SU-DHL-6 (cell line): ENCODE data around the gene PET100.

Source experiments
- H2AFZ ChIP-seq: fragments of 200-600 bp; sonication (generic); 2 replicates; pipeline ENCODE4 v1.6.1; 2014; ENCODE audit warnings: low read depth, mild to moderate bottlenecking, moderate library complexity, mixed read lengths, antibody characterized with exemption, low read length; ENCODE audit not compliant: severe bottlenecking
- H3F3A ChIP-seq: fragments of 200-600 bp; shearing (Covaris generic); 2 replicates; pipeline ENCODE4 v1.6.0; 2016; ENCODE audit warnings: antibody characterized with exemption, mild to moderate bottlenecking; ENCODE audit not compliant: insufficient read depth
- H3K27ac ChIP-seq: fragments of 200-600 bp; sonication (generic); 2 replicates; pipeline ENCODE4 v1.5.1; 2016; ENCODE audit warnings: low read depth, mild to moderate bottlenecking, low read length, moderate library complexity, mixed read lengths
- H3K27me3 ChIP-seq: fragments of 200-600 bp; sonication (generic), shearing (Covaris generic); 2 replicates; pipeline ENCODE4 v1.6.0; 2014; ENCODE audit warnings: mild to moderate bottlenecking, low read length
- H3K36me3 ChIP-seq: fragments of 200-600 bp; sonication (generic); 2 replicates; pipeline ENCODE4 v1.6.1; 2014; ENCODE audit warnings: mild to moderate bottlenecking, low read length, mixed read lengths
- H3K4me2 ChIP-seq: fragments of 300-600, 200-600 bp; shearing (Covaris generic), sonication (generic); 2 replicates; pipeline ENCODE4 v1.6.0; 2014; ENCODE audit warnings: low read length, low read depth, mild to moderate bottlenecking; ENCODE audit not compliant: poor library complexity, severe bottlenecking
- H3K4me3 ChIP-seq: fragments of 200-600 bp; sonication (generic); 2 replicates; pipeline ENCODE4 v1.5.1; 2014; ENCODE audit warnings: antibody characterized with exemption, low read length, mild to moderate bottlenecking, mixed read lengths; ENCODE audit not compliant: insufficient read depth, poor library complexity, severe bottlenecking
- H3K79me2 ChIP-seq: fragments of 200-600 bp; sonication (generic); 2 replicates; pipeline ENCODE4 v1.6.1; 2014; ENCODE audit warnings: mild to moderate bottlenecking, low read length, moderate library complexity; ENCODE audit not compliant: insufficient read depth
- H3K9ac ChIP-seq: fragments of 200-600 bp; sonication (generic); 2 replicates; pipeline ENCODE4 v1.7.0; 2014; ENCODE audit warnings: mild to moderate bottlenecking, low read length
- H3K9me2 ChIP-seq: fragments of 200-600 bp; sonication (generic); replicated peaks from 2 replicates; pipeline ENCODE4 v1.6.1; 2014; ENCODE audit warnings: low read length; ENCODE audit not compliant: insufficient read depth
- H3K9me3 ChIP-seq: fragments of 200-600 bp; sonication (generic); 2 replicates; pipeline ENCODE4 v1.6.1; 2014; ENCODE audit warnings: low read length, mixed read lengths; ENCODE audit not compliant: insufficient read depth
- H4K20me1 ChIP-seq: fragments of 200-600 bp; sonication (generic); 2 replicates; pipeline ENCODE4 v1.6.1; 2014; ENCODE audit warnings: low read depth, mild to moderate bottlenecking, antibody characterized with exemption, low read length, moderate library complexity, mixed read lengths
- CTCF ChIP-seq: fragments of 200-600 bp; sonication (generic); IDR thresholded peaks from one replicate; pipeline ENCODE4 v1.5.1; 2017; ENCODE audit warnings: antibody characterized with exemption, mild to moderate bottlenecking, low read length, moderate library complexity; ENCODE audit not compliant: insufficient read depth, poor library complexity, severe bottlenecking
- EZH2phosphoT487 ChIP-seq: fragments of 200-600 bp; sonication (generic), shearing (Covaris generic); conservative IDR thresholded peaks from 2 replicates; pipeline ENCODE4 v1.6.1; 2018; ENCODE audit warnings: mild to moderate bottlenecking, antibody characterized with exemption, low read length, moderate library complexity, mixed read lengths

The PET100 gene

GRCh38 chr19:7676376-7676775 lies 46.8 kb downstream of the PET100 start:
- H3K4me3 ChIP-seq, result no peak overlapping the region
- H3K4me2 ChIP-seq, result no peak overlapping the region
- no peaks in the 10 kb centered on the region for H3K9me3 ChIP-seq

GRCh38 chr19:7676854-7677253 lies 47.3 kb downstream of the PET100 start, which contains the start of gene MCEMP1:
TSS of gene MCEMP1 (plus strand) at chr19:7677090. CDS start at chr19:7677121, 31 bp downstream.
- Histone ChIP-seq H3K36me3 (no peaks in the 10 kb centered on the region), H2AFZ (no peak within 1 kb of the TSS), H3K9me3 (no peaks in the 10 kb centered on the region), H3K4me3 (no peak within 1 kb of the TSS), H3K27me3 (no peaks in the 10 kb centered on the region), H3K4me2 (no peak within 1 kb of the TSS), H3K9me2 (no peaks in the 10 kb centered on the region), H3K79me2 (0 out of 2 replicates have a peak, but pooled peaks cover 6% of the 10 kb centered on the region), H4K20me1 (no peaks in the 10 kb centered on the region), H3F3A (no peaks in the 10 kb centered on the region), H3K9ac (no peak within 1 kb of the TSS), H3K27ac (no peak within 1 kb of the TSS)
- TF ChIP-seq EZH2phosphoT487 (no peak), CTCF (no peak)

More at GRCh38 chr19:7676376-7676775, 46.8 kb downstream of the PET100 start:
- Histone ChIP-seq H2AFZ (no peak overlapping the region), H3K36me3 (no peaks in the 10 kb centered on the region), H4K20me1 (no peaks in the 10 kb centered on the region), H3K27me3 (no peaks in the 10 kb centered on the region), H3K27ac (no peak overlapping the region), H3K9me2 (no peaks in the 10 kb centered on the region), H3K79me2 (0 out of 2 replicates have a peak, but pooled peaks cover 6% of the 10 kb centered on the region), H3K9ac (no peak overlapping the region), H3F3A (no peaks in the 10 kb centered on the region)
- no peak for TF ChIP-seq EZH2phosphoT487
- TF ChIP-seq CTCF, result no peak

- no peak overlapping the region for H3K4me2 ChIP-seq
- TF ChIP-seq CTCF (no peak), EZH2phosphoT487 (no peak)
- H3K9me3 ChIP-seq, result no peaks in the 10 kb centered on the region
Observed at GRCh38 chr19:7677669-7678311, 48.2 kb downstream of the PET100 start.

More at GRCh38 chr19:7677669-7678311, 48.2 kb downstream of the PET100 start:
- no peak overlapping the region for H2AFZ ChIP-seq
- no peaks in the 10 kb centered on the region for H3F3A ChIP-seq
- no peaks in the 10 kb centered on the region for H3K9me2 ChIP-seq
- H3K27me3 ChIP-seq, result no peaks in the 10 kb centered on the region
- 0 out of 2 replicates have a peak, but pooled peaks cover 6% of the 10 kb centered on the region for H3K79me2 ChIP-seq
- H3K4me3 ChIP-seq, result no peak overlapping the region
- H3K36me3 ChIP-seq, result no peaks in the 10 kb centered on the region
- H3K9ac ChIP-seq, result no peak overlapping the region
- H4K20me1 ChIP-seq, result no peaks in the 10 kb centered on the region
- H3K27ac ChIP-seq, result no peak overlapping the region
